CD14-positive monocyte (primary cell): Measurements from ENCODE around the gene FHIT. TPM values are rescaled to one million over a fixed set of nuclear protein-coding genes. Genes with fewer than 3 reads are reported as not detected.

Source experiments
- DNase-seq, 3 donors: peaks; one replicate each; pipeline ENCODE4 v3.0.0-alpha.2; 2011 to 2022
- H2AFZ ChIP-seq: 2 replicates; pipeline ENCODE4 v1.6.0; 2012; ENCODE audit warnings: mild to moderate bottlenecking, low read depth, low read length, inconsistent platforms; ENCODE audit not compliant: insufficient read depth, poor library complexity, severe bottlenecking
- H3K27ac ChIP-seq, 2 donors: 1 replicate in 1 of 2; 2 replicates in 1 of 2; pipeline ENCODE4 v1.5.1; 2012 to 2013; ENCODE audit warnings: low read length in 2 of 2, control low read depth in 1 of 2, inconsistent platforms in 1 of 2, low read depth in 1 of 2, mild to moderate bottlenecking in 1 of 2
- H3K27me3 ChIP-seq, 2 donors: one replicate each; pipeline versions ENCODE4 v1.6.0 to v1.6.1; 2011 to 2013; ENCODE audit warnings: low read length in 2 of 2; ENCODE audit not compliant: control insufficient read depth in 2 of 2, insufficient read depth in 2 of 2
- H3K36me3 ChIP-seq, 2 donors: replicated peaks in 1 of 2; 1 replicate in 1 of 2; 2 replicates in 1 of 2; pipeline versions ENCODE4 v1.5.1 to v1.6.1; 2012 to 2013; ENCODE audit warnings: low read length in 2 of 2, control low read depth in 1 of 2, inconsistent platforms in 1 of 2, mild to moderate bottlenecking in 1 of 2; ENCODE audit not compliant: insufficient read depth in 2 of 2, control insufficient read depth in 1 of 2
- H3K4me1 ChIP-seq, 2 donors: 1 replicate in 1 of 2; 2 replicates in 1 of 2; pipeline versions ENCODE4 v1.5.1 to v1.6.1; 2012 to 2013; ENCODE audit warnings: low read length in 2 of 2, control low read depth in 1 of 2, inconsistent platforms in 1 of 2, mild to moderate bottlenecking in 1 of 2, moderate library complexity in 1 of 2; ENCODE audit not compliant: insufficient read depth in 2 of 2, control insufficient read depth in 1 of 2
- H3K4me2 ChIP-seq: replicated peaks from 2 replicates; pipeline ENCODE3; 2012; ENCODE audit warnings: low read length, moderate library complexity, mild to moderate bottlenecking; ENCODE audit not compliant: poor library complexity, severe bottlenecking; ENCODE audit errors: extremely low read depth
- H3K4me3 ChIP-seq, 3 experiments: fragments of 200-600 bp in 1 of 3; sonication (generic) in 1 of 3; replicated peaks in 1 of 3; 1 replicate in 2 of 3; 2 replicates in 1 of 3; pipeline ENCODE4 v1.5.1; 2011 to 2013; ENCODE audit warnings: low read length in 3 of 3, mild to moderate bottlenecking in 3 of 3, control low read depth in 2 of 3, low read depth in 2 of 3, inconsistent platforms in 1 of 3, moderate library complexity in 1 of 3
- H3K79me2 ChIP-seq: 2 replicates; pipeline ENCODE4 v1.6.0; 2012; ENCODE audit warnings: mild to moderate bottlenecking, control low read depth, inconsistent platforms, low read length, moderate library complexity; ENCODE audit not compliant: insufficient read depth
- H3K9ac ChIP-seq: 2 replicates; pipeline ENCODE4 v1.6.0; 2017; ENCODE audit warnings: low read length, mild to moderate bottlenecking; ENCODE audit not compliant: insufficient read depth, poor library complexity, severe bottlenecking
- H3K9me3 ChIP-seq, 2 donors: replicated peaks in 1 of 2; 1 replicate in 1 of 2; 2 replicates in 1 of 2; pipeline versions ENCODE4 v1.5.1 to v1.6.1; 2012 to 2013; ENCODE audit warnings: low read length in 2 of 2, control low read depth in 1 of 2; ENCODE audit not compliant: control insufficient read depth in 1 of 2, insufficient read depth in 1 of 2
- H4K20me1 ChIP-seq: 2 replicates; pipeline ENCODE4 v1.6.0; 2012; ENCODE audit warnings: mild to moderate bottlenecking, low read length, control low read depth, moderate library complexity; ENCODE audit not compliant: insufficient read depth
- H3K27ac Mint-ChIP-seq, 7 donors: one replicate each; pipeline ENCODE4 v1.8.0; 2020; ENCODE audit warnings: mild to moderate bottlenecking in 7 of 7, mixed read lengths in 7 of 7, moderate library complexity in 6 of 7, inconsistent platforms in 2 of 7
- H3K27me3 Mint-ChIP-seq, 3 donors: one replicate each; pipeline ENCODE4 v1.8.0; 2021 to 2022; ENCODE audit warnings: low read depth in 3 of 3, mild to moderate bottlenecking in 3 of 3, mixed read lengths in 3 of 3, moderate library complexity in 3 of 3, inconsistent platforms in 1 of 3
- H3K36me3 Mint-ChIP-seq, 2 donors: one replicate each; pipeline ENCODE4 v1.8.0; 2020; ENCODE audit warnings: mixed read lengths in 2 of 2, inconsistent platforms in 1 of 2, mild to moderate bottlenecking in 1 of 2
- H3K4me1 Mint-ChIP-seq: one replicate; pipeline ENCODE4 v1.8.0; 2020; ENCODE audit warnings: mild to moderate bottlenecking, mixed read lengths
- H3K4me3 Mint-ChIP-seq, 2 donors: one replicate each; pipeline ENCODE4 v1.8.0; 2020; ENCODE audit warnings: mild to moderate bottlenecking in 2 of 2, mixed read lengths in 2 of 2, moderate library complexity in 1 of 2
- H3K9me3 Mint-ChIP-seq, 7 donors: one replicate each; pipeline ENCODE4 v1.8.0; 2020 to 2022; ENCODE audit warnings: mixed read lengths in 7 of 7, mild to moderate bottlenecking in 6 of 7, moderate library complexity in 6 of 7, inconsistent platforms in 2 of 7
- WGBS: methylation state at CpG from one replicate; pipeline ENCODE4 v1.1.5; 2013; ENCODE audit warnings: missing lambda C conversion rate; ENCODE audit not compliant: insufficient coverage; 5-methylcytosine and 5-hydroxymethylcytosine counted together
- intact Hi-C, 2 donors: fragments of 100-400 bp; cut with micrococcal nuclease; formaldehyde crosslinking; loops; one replicate each; pipeline versions ENCODE4 v1.15.0 to v1.15.1; 2023
- polyA plus RNA-seq, 3 donors: library from polyadenylated mRNA; depleted of rRNA in 1 of 3; unstranded in 2 of 3; stranded (reverse) in 1 of 3; fragments of 300-500 nt in 2 of 3; fragments of >200 nt in 1 of 3; fragmentation: Illumina TruSeq in 2 of 3; gene quantifications; 1 replicate in 2 of 3; 2 replicates in 1 of 3; pipeline ENCODE4 v1.2.3, GENCODE V29; 2012 to 2021
- TF ChIP-seq, protein P1 (sequence below): fragments of 200-600 bp; IDR thresholded peaks from one replicate; pipeline ENCODE4 v1.8.0; 2022; ENCODE audit warnings: antibody characterized with exemption, mild to moderate bottlenecking

Gene FHIT
- polyA plus RNA-seq, 3 donors: 1.7 to 3.4 (median 3.2) TPM

DNA sequence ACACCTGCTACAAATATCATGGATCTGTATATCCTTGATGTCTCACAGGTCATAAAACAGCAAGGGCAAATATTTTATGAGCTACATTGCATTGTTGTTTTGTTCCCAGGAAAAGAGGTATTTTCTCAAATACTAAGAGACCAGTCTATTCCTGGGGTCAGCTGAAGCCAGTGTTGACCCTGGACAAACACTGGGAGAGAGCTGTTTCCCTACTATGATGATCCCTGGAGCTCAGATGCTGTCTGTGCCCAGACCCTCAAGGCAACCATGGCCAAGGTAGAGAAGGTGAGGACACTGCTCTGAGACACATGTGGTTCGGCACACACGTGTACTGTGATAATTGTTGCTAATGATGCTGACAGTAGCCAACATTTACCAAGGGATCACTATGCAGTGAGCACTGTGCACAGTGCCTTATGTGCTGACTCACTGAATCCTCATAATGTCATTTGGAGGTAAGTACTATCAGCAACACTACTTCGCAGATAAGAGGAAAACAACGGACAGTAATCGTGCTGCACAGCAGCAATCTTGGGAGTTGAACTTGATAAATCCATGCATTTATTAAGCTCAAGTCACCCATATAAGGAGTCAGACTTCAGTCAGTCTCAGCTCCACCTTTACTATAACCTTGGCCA is 943.6 kb downstream of the FHIT start:
- no peak overlapping the region for H3K4me3 Mint-ChIP-seq
- Histone ChIP-seq H3K27ac (no peak overlapping the region), H3K4me1 (no peaks in the 10 kb centered on the region), H3K4me3 (no peak overlapping the region), H4K20me1 (no peaks in the 10 kb centered on the region), H3K9ac (no peak overlapping the region), H3K9me3 (no peaks in the 10 kb centered on the region), H3K27me3 (no peaks in the 10 kb centered on the region), H2AFZ (no peak overlapping the region), H3K4me2 (no peak overlapping the region), H3K79me2 (no peaks in the 10 kb centered on the region), H3K36me3 (no peaks in the 10 kb centered on the region)
- no peak for DNase-seq
- no peaks in the 10 kb centered on the region for H3K27me3 Mint-ChIP-seq
- H3K4me1 Mint-ChIP-seq: peaks cover 1% of the 10 kb centered on the region
- WGBS: 100% methylated on average over 2 of the region's 5 CpGs
- no peaks in the 10 kb centered on the region for H3K9me3 Mint-ChIP-seq
- intact Hi-C loops: no loop called here
- no peaks in the 10 kb centered on the region for H3K36me3 Mint-ChIP-seq
- no peak overlapping the region for H3K27ac Mint-ChIP-seq
- TF ChIP-seq, protein P1, sequence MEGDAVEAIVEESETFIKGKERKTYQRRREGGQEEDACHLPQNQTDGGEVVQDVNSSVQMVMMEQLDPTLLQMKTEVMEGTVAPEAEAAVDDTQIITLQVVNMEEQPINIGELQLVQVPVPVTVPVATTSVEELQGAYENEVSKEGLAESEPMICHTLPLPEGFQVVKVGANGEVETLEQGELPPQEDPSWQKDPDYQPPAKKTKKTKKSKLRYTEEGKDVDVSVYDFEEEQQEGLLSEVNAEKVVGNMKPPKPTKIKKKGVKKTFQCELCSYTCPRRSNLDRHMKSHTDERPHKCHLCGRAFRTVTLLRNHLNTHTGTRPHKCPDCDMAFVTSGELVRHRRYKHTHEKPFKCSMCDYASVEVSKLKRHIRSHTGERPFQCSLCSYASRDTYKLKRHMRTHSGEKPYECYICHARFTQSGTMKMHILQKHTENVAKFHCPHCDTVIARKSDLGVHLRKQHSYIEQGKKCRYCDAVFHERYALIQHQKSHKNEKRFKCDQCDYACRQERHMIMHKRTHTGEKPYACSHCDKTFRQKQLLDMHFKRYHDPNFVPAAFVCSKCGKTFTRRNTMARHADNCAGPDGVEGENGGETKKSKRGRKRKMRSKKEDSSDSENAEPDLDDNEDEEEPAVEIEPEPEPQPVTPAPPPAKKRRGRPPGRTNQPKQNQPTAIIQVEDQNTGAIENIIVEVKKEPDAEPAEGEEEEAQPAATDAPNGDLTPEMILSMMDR: no peak

GRCh38 chr3:60304112-60304511 is 947.1 kb downstream of the FHIT start:
- Histone ChIP-seq H4K20me1 (no peaks in the 10 kb centered on the region), H3K4me3 (no peak overlapping the region), H3K27ac (no peak overlapping the region), H3K36me3 (no peaks in the 10 kb centered on the region), H3K4me2 (no peak overlapping the region), H3K27me3 (no peaks in the 10 kb centered on the region), H3K4me1 (no peaks in the 10 kb centered on the region), H3K79me2 (no peaks in the 10 kb centered on the region), H2AFZ (no peak overlapping the region), H3K9ac (no peak overlapping the region), H3K9me3 (peaks cover under 1 to 4% of the 10 kb centered on the region in 2 donors)
- TF ChIP-seq, protein P1: no peak
- Mint-ChIP-seq H3K27ac (no peak overlapping the region), H3K27me3 (no peaks in the 10 kb centered on the region), H3K36me3 (no peaks in the 10 kb centered on the region), H3K9me3 (peaks cover 0 to 9% (median 4%) of the 10 kb centered on the region in 7 donors), H3K4me3 (no peak overlapping the region), H3K4me1 (no peaks in the 10 kb centered on the region)
- no peak for DNase-seq
- intact Hi-C loops: no loop called here
